HG02973 (cell line): ENCODE results near the gene RNF212.
"Not testable (repeated sequence)": the region's sequence is repeated elsewhere in the genome, so short reads cannot be mapped to it uniquely, and the experiment has no call there.

ENCODE experiments used
- ATAC-seq: cut with Tn5 transposase; IDR thresholded peaks from one replicate; pipeline ENCODE4 v1.9.1; 2021; ENCODE audit warnings: moderate library complexity; ENCODE audit not compliant: unreplicated experiment

Gene RNF212

GRCh38 chr4:1050486-1051213 lies 62.7 kb downstream of the RNF212 start:
- no peak for ATAC-seq

GRCh38 chr4:1049591-1049905 lies 63.8 kb downstream of the RNF212 start:
- no peak for ATAC-seq

DNA sequence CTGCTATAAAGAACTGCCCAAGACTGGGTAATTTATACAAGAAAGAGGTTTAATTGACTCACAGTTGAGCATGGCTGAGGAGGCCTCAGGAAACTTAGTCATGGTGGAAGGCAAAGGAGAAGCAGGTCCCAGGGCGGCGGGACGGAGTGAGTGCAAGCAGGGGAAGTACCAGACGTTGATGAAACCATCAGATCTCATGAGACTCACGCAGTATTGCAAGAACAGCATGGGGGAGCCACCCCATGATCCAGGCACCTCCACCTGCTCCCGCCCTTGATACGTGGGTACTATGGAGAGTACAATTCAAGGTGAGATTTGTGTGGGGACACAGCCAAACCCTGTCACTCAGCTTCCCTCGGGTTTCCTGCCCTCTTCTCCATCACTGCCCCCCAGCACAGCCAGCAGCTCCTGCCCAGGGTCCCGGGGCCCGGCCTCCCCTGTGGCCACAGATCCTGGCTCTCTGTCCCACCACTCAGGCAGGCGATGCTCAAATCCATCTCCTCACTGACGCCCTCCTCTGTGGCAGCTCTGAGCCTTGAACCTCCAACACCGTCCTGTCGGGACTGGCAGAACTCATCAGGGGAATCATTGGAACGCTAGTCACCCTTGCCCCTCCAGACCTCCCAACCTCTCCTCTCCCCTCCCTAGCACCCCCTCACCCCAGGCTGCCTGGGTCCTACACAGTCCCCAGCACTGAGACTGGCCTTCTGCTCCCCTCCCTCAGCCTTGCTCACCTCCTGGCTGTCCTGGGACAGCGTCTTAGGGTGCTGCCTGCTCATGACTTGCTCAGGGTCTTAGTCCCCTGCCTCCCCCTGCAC lies 64.4 kb downstream of the RNF212 start:
- ATAC-seq = no peak

- no peak for ATAC-seq
These were observed 65.2 kb downstream of the RNF212 start for GRCh38 chr4:1047976-1048772.

DNA sequence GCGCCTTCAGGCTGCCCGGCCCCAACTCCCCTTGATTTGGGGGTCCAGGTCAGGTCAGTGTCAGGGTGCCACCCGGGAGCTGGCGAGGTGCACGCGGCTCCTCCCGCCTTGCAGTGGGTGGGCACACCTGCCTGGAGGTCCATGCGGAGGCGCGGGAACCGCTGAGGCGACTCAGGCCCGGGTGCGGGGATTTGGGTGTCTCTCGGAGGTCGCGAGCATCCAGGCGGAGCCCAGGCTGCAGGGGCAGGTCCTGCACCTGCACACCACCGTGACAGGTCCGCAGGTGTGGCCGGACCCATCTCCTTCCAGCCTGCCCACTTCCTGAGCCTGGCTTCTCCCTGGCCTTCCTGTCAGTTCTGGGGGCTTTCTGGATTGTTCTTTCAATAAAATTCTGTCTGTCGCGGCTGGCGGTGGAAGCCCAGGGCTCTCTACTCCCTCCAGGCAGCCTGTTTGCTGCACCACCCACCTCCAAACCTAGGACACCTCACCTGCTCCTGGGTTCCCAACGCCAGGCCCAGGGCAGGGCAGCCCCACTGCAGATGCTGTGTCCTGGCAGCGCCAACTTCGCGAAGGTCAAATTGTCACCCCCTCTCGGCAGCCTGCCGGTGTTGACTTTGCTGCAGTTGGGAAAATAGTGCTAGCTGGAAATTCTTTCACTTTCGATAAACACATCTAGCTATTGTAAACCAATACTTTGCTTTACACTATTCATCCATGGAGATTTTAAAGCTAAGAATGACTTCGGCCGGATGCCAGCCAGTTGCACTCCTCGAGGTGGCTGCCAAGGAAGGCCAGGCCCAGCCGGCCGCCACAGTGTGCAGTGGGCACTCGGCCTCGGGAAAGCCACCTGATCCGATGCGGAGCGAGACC lies 66.0 kb downstream of the RNF212 start:
- no peak for ATAC-seq

GRCh38 chr4:1046581-1047011 lies 66.8 kb downstream of the RNF212 start:
- not testable (repeated sequence) for ATAC-seq

GRCh38 chr4:1045595-1046201 lies 67.7 kb downstream of the RNF212 start:
- ATAC-seq = no peak

DNA sequence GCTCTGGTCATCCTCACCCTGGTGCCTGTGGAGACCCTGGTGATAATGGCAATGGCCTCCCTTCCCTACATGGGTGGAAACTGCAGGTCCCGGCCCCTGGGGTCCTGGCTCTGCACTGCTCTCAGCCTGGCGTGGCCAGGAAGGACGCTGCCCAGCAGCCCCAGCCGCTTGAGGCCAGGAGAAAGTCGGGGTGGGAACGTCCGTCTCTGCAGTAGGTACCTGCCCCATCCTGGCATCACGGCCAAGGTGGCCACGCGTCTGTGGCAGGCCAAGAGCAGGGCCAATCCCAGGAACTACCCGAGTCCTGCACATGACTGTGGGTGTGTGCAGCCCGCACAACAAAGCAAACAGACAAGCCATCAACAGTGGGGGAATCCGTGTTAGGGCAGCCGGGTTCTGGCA lies 68.2 kb downstream of the RNF212 start:
- ATAC-seq = no peak

DNA sequence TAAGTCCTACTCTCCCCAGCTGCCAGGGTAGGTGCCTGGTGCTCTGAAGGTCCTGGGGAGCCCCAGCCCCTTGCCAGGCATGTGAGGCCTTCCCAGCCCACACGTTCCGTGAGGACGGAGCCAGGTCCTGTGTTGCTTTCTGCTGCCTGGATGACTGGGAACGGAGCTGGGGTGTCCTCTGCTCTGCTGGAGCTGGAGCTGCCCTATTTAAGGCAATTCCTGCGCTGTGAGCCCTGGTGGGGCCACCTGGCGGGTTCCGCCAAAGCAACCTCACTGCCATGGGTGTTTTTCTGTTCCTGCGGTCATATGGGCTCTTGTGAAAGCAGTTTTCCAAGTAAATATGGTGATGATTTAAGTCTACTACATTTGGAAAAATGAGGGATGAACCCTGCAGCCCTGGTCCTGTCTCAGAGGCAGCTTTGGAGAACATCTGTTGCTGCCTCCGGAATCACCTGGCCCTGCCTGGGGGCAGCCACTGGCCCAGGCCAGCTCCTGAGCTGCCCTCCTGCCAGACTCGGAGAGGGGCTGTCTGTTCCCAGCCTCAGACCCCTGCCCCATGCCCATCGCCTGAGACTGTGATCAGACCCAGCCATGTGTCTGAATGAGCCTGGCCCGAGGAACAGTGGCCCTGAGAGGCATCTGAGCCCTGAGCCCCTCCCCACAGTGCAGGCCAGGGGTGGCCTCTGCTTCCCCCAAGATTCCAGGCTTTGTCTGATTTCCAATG lies 68.7 kb downstream of the RNF212 start:
- ATAC-seq = no peak

DNA sequence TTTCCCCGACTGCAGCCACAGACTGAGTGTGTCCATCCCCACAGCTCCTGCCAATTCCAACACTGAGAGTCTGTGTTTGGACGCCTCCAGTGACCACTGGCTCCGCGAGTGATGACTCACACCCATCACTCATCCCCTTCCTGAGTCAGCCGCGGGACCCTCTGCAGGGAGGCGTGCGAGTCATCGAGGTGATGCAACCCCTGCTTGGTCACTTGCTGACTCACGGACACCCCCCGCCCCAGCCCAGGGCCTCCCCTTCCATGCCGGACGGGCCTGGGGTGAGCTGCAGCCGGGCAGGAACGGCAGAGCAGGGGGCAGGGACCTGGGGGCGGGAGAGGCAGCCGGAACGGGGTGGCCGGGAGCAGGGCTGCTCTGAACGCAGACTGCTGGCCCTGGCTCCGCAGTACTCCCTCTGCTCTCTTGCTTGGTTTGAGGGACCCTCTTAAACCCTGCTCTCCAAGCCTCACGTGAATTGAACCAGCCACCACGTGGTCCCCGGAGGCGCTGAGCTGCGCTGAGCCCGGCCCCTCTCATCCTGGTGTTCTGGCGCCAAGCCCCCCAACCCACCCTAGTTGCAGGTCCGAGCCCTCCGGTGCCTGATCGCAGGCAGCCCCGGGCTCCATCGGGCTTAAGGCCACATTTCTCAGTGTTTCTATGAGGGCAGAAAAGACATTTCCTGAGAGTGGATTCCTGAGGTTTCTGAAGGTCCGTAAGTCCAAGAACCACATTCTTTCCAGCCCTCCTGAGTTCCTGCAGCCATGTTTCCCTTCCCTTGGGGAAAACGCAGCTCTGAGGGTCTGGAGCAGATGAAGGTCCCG lies 69.5 kb downstream of the RNF212 start:
- no peak for ATAC-seq

- no peak for ATAC-seq
These were observed 70.2 kb downstream of the RNF212 start for GRCh38 chr4:1043162-1043561.

DNA sequence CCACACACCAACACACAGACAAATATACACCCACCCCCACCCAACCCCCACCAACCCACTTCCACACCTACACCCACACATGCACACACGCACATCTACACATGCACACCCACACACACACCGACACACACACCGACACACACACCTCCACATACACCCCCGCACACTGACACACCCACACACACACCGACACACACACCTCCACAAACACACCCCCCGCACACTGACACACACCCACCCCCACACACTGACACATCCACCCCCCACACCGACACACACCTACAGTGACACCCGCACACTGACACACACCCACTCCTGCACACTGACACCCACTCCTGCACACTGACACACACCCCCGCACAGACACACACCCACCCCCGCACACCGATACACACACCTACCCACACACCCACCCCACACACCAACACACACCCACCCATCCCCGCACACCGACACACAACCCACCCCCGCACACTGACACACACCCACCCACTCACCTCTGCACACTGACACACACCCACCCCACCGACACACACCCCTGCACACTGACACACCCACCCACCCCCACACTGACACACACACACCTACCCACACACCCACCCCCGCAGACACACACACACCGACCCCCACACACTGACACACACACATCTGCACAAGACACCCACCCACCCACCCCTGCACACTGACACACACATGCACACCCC lies 70.9 kb downstream of the RNF212 start:
- ATAC-seq = no peak

DNA sequence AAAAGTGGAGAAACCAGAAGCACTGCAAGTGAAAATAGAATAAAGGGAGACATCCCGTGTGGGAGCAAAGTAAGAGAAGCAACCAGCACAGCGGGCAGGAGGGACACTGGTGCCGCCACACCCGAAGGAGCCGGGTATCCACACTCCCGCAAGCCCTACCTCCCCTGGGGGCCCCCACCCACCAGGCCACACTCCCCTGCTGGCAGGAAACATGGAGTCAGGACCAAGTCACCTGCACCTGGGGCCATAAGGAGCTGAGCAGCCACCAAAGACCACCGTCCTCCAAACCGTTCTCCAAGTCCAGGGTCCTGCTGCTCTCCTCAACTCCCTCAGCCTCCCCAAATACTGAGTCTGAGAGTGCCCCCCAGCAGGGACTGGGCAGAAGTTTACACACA lies 71.4 kb downstream of the RNF212 start:
- no peak for ATAC-seq

GRCh38 chr4:1041147-1041935 lies 72.0 kb downstream of the RNF212 start:
- no peak for ATAC-seq

- no peak for ATAC-seq
These were observed 72.8 kb downstream of the RNF212 start for GRCh38 chr4:1040344-1041146.

DNA sequence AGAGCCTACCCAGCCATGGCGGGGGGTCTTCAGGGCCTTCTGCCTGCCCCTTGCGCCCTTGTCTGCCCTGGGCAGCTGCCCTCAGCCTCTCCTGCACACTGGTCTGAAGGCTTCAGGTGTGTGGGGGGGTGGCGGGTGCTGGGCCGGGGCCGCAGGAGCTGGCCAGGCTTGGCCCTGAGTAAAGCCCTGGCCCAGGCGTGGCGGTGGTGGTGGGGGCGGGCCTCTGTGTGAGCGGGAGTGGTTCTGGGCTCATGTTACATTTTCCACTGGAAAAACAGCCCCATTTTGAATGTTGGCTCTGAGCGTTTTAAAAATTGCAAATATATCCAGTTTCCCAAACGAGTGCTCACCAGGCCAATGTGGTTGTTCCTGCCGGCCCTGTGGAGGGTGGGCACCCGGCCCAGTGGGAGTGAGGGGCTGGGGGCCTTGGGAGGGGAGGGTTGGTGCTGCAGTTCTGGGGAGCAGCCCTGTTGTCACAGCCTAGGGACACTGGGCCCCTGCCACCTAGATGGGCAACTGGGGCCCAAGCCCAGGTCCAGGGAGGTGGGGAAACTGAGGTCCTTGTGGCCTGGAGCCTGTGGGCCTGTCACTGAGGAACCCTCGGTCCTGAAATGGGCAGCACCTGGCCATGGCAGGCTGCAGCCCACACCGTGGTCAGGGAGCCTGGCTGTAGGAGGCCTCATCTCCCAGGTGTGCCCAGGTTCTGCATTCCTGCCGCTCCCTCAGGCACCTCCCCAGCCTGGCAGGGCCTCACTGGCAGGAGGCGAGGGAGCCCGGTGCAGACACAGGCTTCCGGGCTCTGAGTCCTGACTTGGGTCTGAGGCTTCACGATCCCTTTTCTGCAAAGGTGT lies 73.6 kb downstream of the RNF212 start:
- no peak for ATAC-seq
